Fibroblast of gingiva (primary cell): ENCODE measurements around the gene HS3ST6.
"Not testable (repeated sequence)": the region's sequence is repeated elsewhere in the genome, so short reads cannot be mapped to it uniquely, and the experiment has no call there.

Experiments used
- DNase-seq: peaks from one replicate; pipeline ENCODE4 v3.0.0-alpha.2; 2011; ENCODE audit warnings: low read depth

The HS3ST6 gene

GRCh38 chr16:1946495-1947368, 28.5 kb upstream of the HS3ST6 start:
- DNase-seq: no peak

GRCh38 chr16:1945559-1946391, 27.6 kb upstream of the HS3ST6 start:
- DNase-seq: no peak

- DNase-seq: no peak
Measured at GRCh38 chr16:1944612-1945199, 26.5 kb upstream of the HS3ST6 start.

- peak; percentile 97 for DNase-seq
Measured at GRCh38 chr16:1942810-1943726, 24.9 kb upstream of the HS3ST6 start, which contains the start of gene MSRB1. MSRB1 (minus strand) TSS chr16:1943199; CDS start chr16:1943156, 43 bp downstream.

- no peak for DNase-seq
Measured at GRCh38 chr16:1942047-1942809, 24.0 kb upstream of the HS3ST6 start.

- DNase-seq: no peak
Measured at GRCh38 chr16:1941162-1942046, 23.2 kb upstream of the HS3ST6 start.

- DNase-seq: no peak
Measured at GRCh38 chr16:1940273-1941161, 22.3 kb upstream of the HS3ST6 start.

- not testable (repeated sequence) for DNase-seq
Measured at GRCh38 chr16:1939833-1940232, 21.6 kb upstream of the HS3ST6 start.

- no peak for DNase-seq
Measured at GRCh38 chr16:1938910-1939309, 20.7 kb upstream of the HS3ST6 start.

- DNase-seq: no peak
Measured at GRCh38 chr16:1938316-1938715, 20.1 kb upstream of the HS3ST6 start.

- DNase-seq: no peak
Measured at GRCh38 chr16:1936945-1937479, 18.8 kb upstream of the HS3ST6 start.

GRCh38 chr16:1933097-1933661, 15.0 kb upstream of the HS3ST6 start:
- no peak for DNase-seq

GRCh38 chr16:1932050-1933028, 14.1 kb upstream of the HS3ST6 start:
- DNase-seq: no peak

GRCh38 chr16:1930338-1930720, 12.1 kb upstream of the HS3ST6 start:
- no peak for DNase-seq

- peak; percentile 75 for DNase-seq
Measured at GRCh38 chr16:1929578-1930337, 11.5 kb upstream of the HS3ST6 start.

- no peak for DNase-seq
Measured at GRCh38 chr16:1929105-1929504, 10.9 kb upstream of the HS3ST6 start.
